HepG2 (cell line): Measurements from ENCODE around the gene OPN3. TPM values are rescaled to one million over a fixed set of nuclear protein-coding genes. Genes with fewer than 3 reads are reported as not detected.

Experiments
- HHEX ChIP-seq: IDR thresholded peaks from 2 replicates; pipeline ENCODE4 v1.6.1; 2016; ENCODE audit warnings: control low read depth
- ZNF318 ChIP-seq: sonication (generic); formaldehyde crosslinking; IDR thresholded peaks from 2 replicates; pipeline ENCODE4 v1.4.0; 2020; ENCODE audit warnings: mild to moderate bottlenecking, missing genetic modification reagents
- ZXDC ChIP-seq: sonication (generic); formaldehyde crosslinking; IDR thresholded peaks from 2 replicates; pipeline ENCODE4 v1.5.0; 2020; ENCODE audit warnings: mild to moderate bottlenecking, missing genetic modification reagents
- polyA plus RNA-seq, 8 experiments: library from polyadenylated mRNA; depleted of rRNA in 3 of 8; stranded (reverse) in 7 of 8; unstranded in 1 of 8; fragments of >200 nt; fragmentation: Illumina TruSeq in 4 of 8; extraction: Trizol in 4 of 8; gene quantifications; 2 replicates each; pipeline versions ENCODE4 v1.2.1 to v1.2.3, GENCODE V29; 2011 to 2016; ENCODE audit warnings: low read depth in 4 of 8, missing spikeins in 1 of 8, mixed read lengths in 1 of 8; ENCODE audit not compliant: insufficient read depth in 1 of 8
- total RNA-seq, 5 experiments: library from RNA; depleted of rRNA; stranded (reverse); fragments of >200 nt; fragmentation: Illumina TruSeq; extraction: Trizol; gene quantifications; 2 replicates each; pipeline ENCODE4 v1.2.3, GENCODE V29; 2016; ENCODE audit warnings: low read depth in 1 of 5

The OPN3 gene
- total and polyA plus RNA-seq, 2 of the 13 experiments (the other 11 are each of a cell fraction or from before 2014, with no cell fraction given): 17.4 to 23.0 TPM

- TF ChIP-seq ZNF318 (CRISPR knock-in tag): no peak
- no peak for TF ChIP-seq HHEX (CRISPR knock-in tag)
- no peak for TF ChIP-seq ZXDC (CRISPR knock-in tag)
Observed at GRCh38 chr1:241557031-241557430, 83.1 kb downstream of the OPN3 start (continued).
